ENCODE data around the gene KIF16B. TPM values are rescaled to one million over a fixed set of nuclear protein-coding genes. Genes with fewer than 3 reads are reported as not detected.

KIF16B gene
- total RNA-seq, 1 donor from 2014 or later: 7.0 TPM

- DNase-seq (ENCODE audit: low read depth) (no peak), FAIRE-seq (no peak)
- no peaks in the 10 kb centered on the region for H3K36me3 Mint-ChIP-seq (ENCODE audit: low read depth, unreplicated experiment)
- Histone ChIP-seq H3K9ac (ENCODE audit: low read length) (no peak overlapping the region), H3K36me3 (ENCODE audit: insufficient read depth, low read length) (no peaks in the 10 kb centered on the region), H2AFZ (ENCODE audit: low read depth, low read length) (no peak overlapping the region), H3K4me3 (ENCODE audit: insufficient read depth, low read depth, low read length) (no peak overlapping the region), H3K4me1 (ENCODE audit: insufficient read depth, low read length) (no peaks in the 10 kb centered on the region), H3K27ac (ENCODE audit: low read depth, low read length) (no peak overlapping the region), H3K9me3 (ENCODE audit: insufficient read depth, low read depth, low read length) (no peaks in the 10 kb centered on the region), H4K20me1 (ENCODE audit: insufficient read depth, low read length) (no peaks in the 10 kb centered on the region), H3K27me3 (ENCODE audit: insufficient read depth, low read length) (no peaks in the 10 kb centered on the region), H3K4me2 (ENCODE audit: low read length) (no peak overlapping the region), H3K79me2 (ENCODE audit: insufficient read depth, low read length) (no peaks in the 10 kb centered on the region)
- H3K27ac Mint-ChIP-seq (ENCODE audit: unreplicated experiment): no peak overlapping the region
- no peak overlapping the region for H3K4me3 Mint-ChIP-seq (ENCODE audit: unreplicated experiment)
- H3K27me3 Mint-ChIP-seq (ENCODE audit: low read depth, unreplicated experiment): no peaks in the 10 kb centered on the region
- H3K9me3 Mint-ChIP-seq (ENCODE audit: unreplicated experiment): peaks cover 2% of the 10 kb centered on the region
- no peaks in the 10 kb centered on the region for H3K4me1 Mint-ChIP-seq (ENCODE audit: low read depth, unreplicated experiment)
- TF ChIP-seq CTCF (IDR thresholded peaks at IDR 0.05; ENCODE audit: insufficient read depth, low read depth, low read length): no peak
- TF ChIP-seq EZH2 (IDR thresholded peaks at IDR 0.05; ENCODE audit: insufficient read depth, low read length): no peak
These were observed 331.3 kb downstream of the KIF16B start for GRCh38 chr20:16241911-16242310.

GRCh38 chr20:16240355-16240754 is 332.9 kb downstream of the KIF16B start:
- Histone ChIP-seq H3K27ac (ENCODE audit: low read depth, low read length) (no peak overlapping the region), H4K20me1 (ENCODE audit: insufficient read depth, low read length) (no peaks in the 10 kb centered on the region), H3K4me1 (ENCODE audit: insufficient read depth, low read length) (no peaks in the 10 kb centered on the region), H2AFZ (ENCODE audit: low read depth, low read length) (no peak overlapping the region), H3K36me3 (ENCODE audit: insufficient read depth, low read length) (no peaks in the 10 kb centered on the region), H3K79me2 (ENCODE audit: insufficient read depth, low read length) (no peaks in the 10 kb centered on the region), H3K4me3 (ENCODE audit: insufficient read depth, low read depth, low read length) (no peak overlapping the region), H3K4me2 (ENCODE audit: low read length) (no peak overlapping the region), H3K9ac (ENCODE audit: low read length) (no peak overlapping the region), H3K9me3 (ENCODE audit: insufficient read depth, low read depth, low read length) (no peaks in the 10 kb centered on the region), H3K27me3 (ENCODE audit: insufficient read depth, low read length) (no peaks in the 10 kb centered on the region)
- Mint-ChIP-seq H3K4me1 (ENCODE audit: low read depth, unreplicated experiment) (no peaks in the 10 kb centered on the region), H3K27me3 (ENCODE audit: low read depth, unreplicated experiment) (no peaks in the 10 kb centered on the region), H3K27ac (ENCODE audit: unreplicated experiment) (no peak overlapping the region), H3K36me3 (ENCODE audit: low read depth, unreplicated experiment) (no peaks in the 10 kb centered on the region), H3K9me3 (ENCODE audit: unreplicated experiment) (peaks cover 2% of the 10 kb centered on the region), H3K4me3 (ENCODE audit: unreplicated experiment) (no peak overlapping the region)
- DNase-seq (ENCODE audit: low read depth): no peak
- FAIRE-seq: no peak
- no peak for TF ChIP-seq CTCF (IDR thresholded peaks at IDR 0.05; ENCODE audit: insufficient read depth, low read depth, low read length)
- TF ChIP-seq EZH2 (IDR thresholded peaks at IDR 0.05; ENCODE audit: insufficient read depth, low read length): no peak

GRCh38 chr20:16236589-16237241 is 336.5 kb downstream of the KIF16B start:
- Histone ChIP-seq H3K4me2 (ENCODE audit: low read length) (no peak overlapping the region), H3K9me3 (ENCODE audit: insufficient read depth, low read depth, low read length) (no peaks in the 10 kb centered on the region), H3K9ac (ENCODE audit: low read length) (no peak overlapping the region), H3K4me3 (ENCODE audit: insufficient read depth, low read depth, low read length) (no peak overlapping the region), H3K27me3 (ENCODE audit: insufficient read depth, low read length) (no peaks in the 10 kb centered on the region), H2AFZ (ENCODE audit: low read depth, low read length) (no peak overlapping the region), H3K79me2 (ENCODE audit: insufficient read depth, low read length) (no peaks in the 10 kb centered on the region), H3K36me3 (ENCODE audit: insufficient read depth, low read length) (no peaks in the 10 kb centered on the region), H3K4me1 (ENCODE audit: insufficient read depth, low read length) (no peaks in the 10 kb centered on the region), H4K20me1 (ENCODE audit: insufficient read depth, low read length) (no peaks in the 10 kb centered on the region), H3K27ac (ENCODE audit: low read depth, low read length) (no peak overlapping the region)
- TF ChIP-seq EZH2 (IDR thresholded peaks at IDR 0.05; ENCODE audit: insufficient read depth, low read length) (no peak), CTCF (IDR thresholded peaks at IDR 0.05; ENCODE audit: insufficient read depth, low read depth, low read length) (no peak)
- no peaks in the 10 kb centered on the region for H3K27me3 Mint-ChIP-seq (ENCODE audit: low read depth, unreplicated experiment)
- no peak for FAIRE-seq
- no peak overlapping the region for H3K4me3 Mint-ChIP-seq (ENCODE audit: unreplicated experiment)
- H3K27ac Mint-ChIP-seq (ENCODE audit: unreplicated experiment): no peak overlapping the region
- H3K9me3 Mint-ChIP-seq (ENCODE audit: unreplicated experiment): peaks cover 3% of the 10 kb centered on the region
- H3K4me1 Mint-ChIP-seq (ENCODE audit: low read depth, unreplicated experiment): no peaks in the 10 kb centered on the region
- no peak for DNase-seq (ENCODE audit: low read depth)
- no peaks in the 10 kb centered on the region for H3K36me3 Mint-ChIP-seq (ENCODE audit: low read depth, unreplicated experiment)

All from astrocyte (in vitro differentiated cells and primary cell).